PC-3 (cell line): ENCODE results near the gene GPC4. TPM values are rescaled to one million over a fixed set of nuclear protein-coding genes. Genes with fewer than 3 reads are reported as not detected.

ENCODE experiments used
- ATAC-seq: fragments of 200-7000 bp; cut with Tn5 transposase; 2 replicates; pipeline ENCODE4 v1.9.1; 2020; ENCODE audit warnings: mild to moderate bottlenecking, moderate library complexity
- BruUV-seq: library from RNA; stranded (reverse); fragments of 400-500 nt; replicated peaks from 2 replicates; lab custom pipeline; 2021; lab: Mats Ljungman, UMichigan
- CTCF ChIA-PET: fragments of 300-600 bp; sonication (Branson Sonifier 250); formaldehyde crosslinking; loops from one replicate; lab custom pipeline; 2022; ENCODE audit warnings: antibody characterized with exemption; lab: Charles Lee
- POLR2A ChIA-PET: fragments of 300-600 bp; sonication (Branson Sonifier 250); formaldehyde crosslinking; loops from one replicate; lab custom pipeline; 2022; ENCODE audit warnings: antibody characterized with exemption; ENCODE audit not compliant: unreplicated experiment; lab: Charles Lee
- DNase-seq: peaks from one replicate; pipeline ENCODE4 v3.0.0-alpha.2; 2015
- H2AFZ ChIP-seq: fragments of 300-600 bp; sonication (generic); 2 replicates; pipeline ENCODE4 v1.6.0; 2016; ENCODE audit warnings: antibody characterized with exemption, low read length
- H3F3A ChIP-seq: fragments of 300-600 bp; sonication (generic); one replicate; pipeline ENCODE4 v1.6.0; 2017; ENCODE audit warnings: antibody characterized with exemption, low read length, control low read depth, mild to moderate bottlenecking; ENCODE audit not compliant: unreplicated experiment
- H3K27ac ChIP-seq: fragments of 300-600 bp; sonication (generic); 2 replicates; pipeline ENCODE4 v1.5.1; 2016; ENCODE audit warnings: mild to moderate bottlenecking, low read length
- H3K27me3 ChIP-seq: fragments of 300-600 bp; sonication (generic); 2 replicates; pipeline ENCODE4 v1.6.1; 2016; ENCODE audit warnings: low read length, mixed read lengths
- H3K36me3 ChIP-seq: fragments of 300-600 bp; sonication (generic); 2 replicates; pipeline ENCODE4 v1.6.1; 2016; ENCODE audit warnings: low read depth, mixed run types, low read length, mixed read lengths
- H3K4me1 ChIP-seq: fragments of 300-600 bp; sonication (generic); 2 replicates; pipeline ENCODE4 v1.5.1; 2016; ENCODE audit warnings: low read length; ENCODE audit not compliant: insufficient read depth
- H3K4me2 ChIP-seq: fragments of 300-600 bp; sonication (generic); 2 replicates; pipeline ENCODE4 v1.6.0; 2016; ENCODE audit warnings: low read length
- H3K4me3 ChIP-seq: fragments of 300-600 bp; sonication (generic); 2 replicates; pipeline ENCODE4 v1.5.1; 2016; ENCODE audit warnings: mild to moderate bottlenecking, low read length, mixed read lengths
- H3K79me2 ChIP-seq: fragments of 300-600 bp; sonication (generic); 2 replicates; pipeline ENCODE4 v1.6.1; 2017; ENCODE audit warnings: low read length, mixed read lengths
- H3K9ac ChIP-seq: fragments of 300-600 bp; sonication (generic); 2 replicates; pipeline ENCODE4 v1.6.0; 2016; ENCODE audit warnings: mild to moderate bottlenecking, low read length
- H3K9me2 ChIP-seq: fragments of 300-600 bp; sonication (generic); replicated peaks from 2 replicates; pipeline ENCODE4 v1.6.1; 2016; ENCODE audit warnings: mixed run types, low read length, mixed read lengths
- H3K9me3 ChIP-seq: fragments of 300-600 bp; sonication (generic); 2 replicates; pipeline ENCODE4 v1.6.1; 2016; ENCODE audit warnings: low read length, mixed read lengths
- H4K20me1 ChIP-seq: fragments of 300-600 bp; sonication (generic); 2 replicates; pipeline ENCODE4 v1.6.1; 2016; ENCODE audit warnings: low read length, mixed read lengths
- EZH2 ChIP-seq: fragments of 300-600 bp; sonication (generic); IDR thresholded peaks from one replicate; pipeline ENCODE4 v1.6.1; 2017; ENCODE audit warnings: antibody characterized with exemption, mild to moderate bottlenecking, low read length; ENCODE audit not compliant: unreplicated experiment
- EZH2phosphoT487 ChIP-seq: fragments of 300-600 bp; sonication (generic); IDR thresholded peaks from 2 replicates; pipeline ENCODE4 v1.6.1; 2018; ENCODE audit warnings: mild to moderate bottlenecking, antibody characterized with exemption, low read length, borderline replicate concordance
- intact Hi-C: fragments of 100-400 bp; cut with micrococcal nuclease; formaldehyde crosslinking; loops from 2 replicates; pipeline ENCODE4 v1.9.0; 2023
- total RNA-seq: library from RNA; depleted of rRNA; stranded (reverse); fragments of >200 nt; gene quantifications from 2 replicates; pipeline ENCODE4 v1.2.3, GENCODE V29; 2014
- TF ChIP-seq, protein P1 (sequence below): fragments of 300-600 bp; sonication (generic); conservative IDR thresholded peaks from 2 replicates; pipeline ENCODE4 v1.5.1; 2017; ENCODE audit warnings: antibody characterized with exemption, low read depth, mild to moderate bottlenecking, low read length

The GPC4 gene
- total RNA-seq, 1 experiment from 2014 or later: 4.0 TPM

DNA sequence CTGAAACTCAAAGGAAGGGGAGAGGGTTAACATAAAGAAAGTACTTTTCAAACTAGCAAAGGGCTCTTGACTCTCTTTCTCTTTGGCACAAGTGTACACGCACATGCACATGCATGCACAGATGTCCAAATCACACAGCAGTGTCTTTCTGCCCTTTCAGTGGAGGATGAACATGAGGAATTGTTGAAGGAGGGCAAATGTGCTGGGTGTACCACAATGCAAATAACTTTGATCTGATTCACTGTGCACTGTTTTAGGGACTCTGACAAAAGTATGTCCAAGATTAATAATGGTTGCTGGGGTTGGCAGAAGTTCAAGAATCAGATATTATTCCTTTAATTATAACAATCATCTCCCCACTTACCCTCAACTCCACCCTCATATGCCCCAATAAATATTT lies 93.8 kb downstream of the GPC4 start:
- Histone ChIP-seq H3K79me2 (no peaks in the 10 kb centered on the region), H3K4me2 (no peak overlapping the region), H3K27ac (no peak overlapping the region), H4K20me1 (no peaks in the 10 kb centered on the region), H3K27me3 (no peaks in the 10 kb centered on the region), H3K4me1 (peaks cover 11% of the 10 kb centered on the region; the same call in 1 of the 2 replicates), H3F3A (no peaks in the 10 kb centered on the region), H2AFZ (no peak overlapping the region), H3K4me3 (no peak overlapping the region), H3K36me3 (no peaks in the 10 kb centered on the region), H3K9me3 (no peaks in the 10 kb centered on the region), H3K9ac (no peak overlapping the region), H3K9me2 (no peaks in the 10 kb centered on the region)
- ATAC-seq (no peak), DNase-seq (peak; percentile 10)
- BruUV-seq: no TSS peak
- no peak for TF ChIP-seq EZH2phosphoT487
- TF ChIP-seq, protein P1, sequence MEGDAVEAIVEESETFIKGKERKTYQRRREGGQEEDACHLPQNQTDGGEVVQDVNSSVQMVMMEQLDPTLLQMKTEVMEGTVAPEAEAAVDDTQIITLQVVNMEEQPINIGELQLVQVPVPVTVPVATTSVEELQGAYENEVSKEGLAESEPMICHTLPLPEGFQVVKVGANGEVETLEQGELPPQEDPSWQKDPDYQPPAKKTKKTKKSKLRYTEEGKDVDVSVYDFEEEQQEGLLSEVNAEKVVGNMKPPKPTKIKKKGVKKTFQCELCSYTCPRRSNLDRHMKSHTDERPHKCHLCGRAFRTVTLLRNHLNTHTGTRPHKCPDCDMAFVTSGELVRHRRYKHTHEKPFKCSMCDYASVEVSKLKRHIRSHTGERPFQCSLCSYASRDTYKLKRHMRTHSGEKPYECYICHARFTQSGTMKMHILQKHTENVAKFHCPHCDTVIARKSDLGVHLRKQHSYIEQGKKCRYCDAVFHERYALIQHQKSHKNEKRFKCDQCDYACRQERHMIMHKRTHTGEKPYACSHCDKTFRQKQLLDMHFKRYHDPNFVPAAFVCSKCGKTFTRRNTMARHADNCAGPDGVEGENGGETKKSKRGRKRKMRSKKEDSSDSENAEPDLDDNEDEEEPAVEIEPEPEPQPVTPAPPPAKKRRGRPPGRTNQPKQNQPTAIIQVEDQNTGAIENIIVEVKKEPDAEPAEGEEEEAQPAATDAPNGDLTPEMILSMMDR: no peak
- CTCF ChIA-PET: no interaction called here
- intact Hi-C loops: loop anchor here (10.0 kb wide), 1 partner anchor 67 kb away; no protein-coding TSS in a partner anchor
- POLR2A ChIA-PET: no interaction called here

GRCh38 chrX:133314281-133314680 lies 101.0 kb downstream of the GPC4 start:
- Histone ChIP-seq H3K27ac (no peak overlapping the region), H3K4me1 (no peaks in the 10 kb centered on the region), H3K27me3 (no peaks in the 10 kb centered on the region), H3K79me2 (no peaks in the 10 kb centered on the region), H3K36me3 (no peaks in the 10 kb centered on the region), H2AFZ (no peak overlapping the region), H3K4me2 (no peak overlapping the region), H3K9me2 (no peaks in the 10 kb centered on the region), H3K9me3 (no peaks in the 10 kb centered on the region), H3K9ac (no peak overlapping the region), H3F3A (no peaks in the 10 kb centered on the region), H3K4me3 (no peak overlapping the region), H4K20me1 (no peaks in the 10 kb centered on the region)
- intact Hi-C loops: no loop called here
- no TSS peak for BruUV-seq
- POLR2A ChIA-PET: no interaction called here
- ATAC-seq: no peak
- TF ChIP-seq, protein P1: no peak
- TF ChIP-seq EZH2: no peak
- TF ChIP-seq EZH2phosphoT487: no peak
- no peak for DNase-seq
- CTCF ChIA-PET: no interaction called here

- H3K36me3 ChIP-seq: no peaks in the 10 kb centered on the region
- no peaks in the 10 kb centered on the region for H3F3A ChIP-seq
- ChIA-PET POLR2A (no interaction called here), CTCF (no interaction called here)
- H3K27me3 ChIP-seq: no peaks in the 10 kb centered on the region
- no peaks in the 10 kb centered on the region for H3K9me3 ChIP-seq
- H3K9me2 ChIP-seq: no peaks in the 10 kb centered on the region
- no peak overlapping the region for H3K9ac ChIP-seq
- no peak for ATAC-seq
- no TSS peak for BruUV-seq
- no peak overlapping the region for H2AFZ ChIP-seq
- H3K79me2 ChIP-seq: no peaks in the 10 kb centered on the region
- no peak for DNase-seq
- intact Hi-C loops: no loop called here
- TF ChIP-seq, protein P1: no peak
- TF ChIP-seq EZH2 (no peak), EZH2phosphoT487 (no peak)
- H3K4me1 ChIP-seq: peaks cover 1% of the 10 kb centered on the region
- no peak overlapping the region for H3K4me3 ChIP-seq
- no peak overlapping the region for H3K27ac ChIP-seq
- H4K20me1 ChIP-seq: no peaks in the 10 kb centered on the region
- H3K4me2 ChIP-seq: no peak overlapping the region
These were observed 106.8 kb downstream of the GPC4 start for GRCh38 chrX:133308499-133308897.
